Neural cell (in vitro differentiated cells): Measurements from ENCODE around the gene IGF1R.

ENCODE experiments used
- CTCF ChIP-seq: fragments of 450-650 bp; IDR thresholded peaks from 2 replicates; pipeline ENCODE4 v1.5.1; 2014; ENCODE audit warnings: antibody characterized with exemption, mild to moderate bottlenecking, moderate library complexity; ENCODE audit not compliant: poor library complexity, severe bottlenecking
- EP300 ChIP-seq: fragments of 450-650 bp; conservative IDR thresholded peaks from 2 replicates; pipeline ENCODE4 v1.6.1; 2014; ENCODE audit warnings: antibody characterized with exemption, mild to moderate bottlenecking, moderate library complexity; ENCODE audit not compliant: poor library complexity, severe bottlenecking
- EZH2 ChIP-seq: fragments of 200-600, 300-800 bp; shearing (Covaris generic), sonication (generic); IDR thresholded peaks from 2 replicates; pipeline ENCODE4 v1.6.1; 2014; ENCODE audit warnings: antibody characterized with exemption, low read length, borderline replicate concordance, mild to moderate bottlenecking; ENCODE audit not compliant: insufficient read depth, poor library complexity, severe bottlenecking
- MXI1 ChIP-seq: fragments of 450-650 bp; conservative IDR thresholded peaks from 2 replicates; pipeline ENCODE4 v1.6.1; 2014; ENCODE audit warnings: antibody characterized with exemption, mild to moderate bottlenecking; ENCODE audit not compliant: poor library complexity, severe bottlenecking
- RAD21 ChIP-seq: fragments of 450-650 bp; conservative IDR thresholded peaks from 2 replicates; pipeline ENCODE4 v1.6.1; 2014; ENCODE audit warnings: antibody characterized with exemption, mild to moderate bottlenecking, moderate library complexity
- REST ChIP-seq: IDR thresholded peaks from 2 replicates; pipeline ENCODE4 v1.6.1; 2012; ENCODE audit warnings: borderline replicate concordance
- TAF1 ChIP-seq: IDR thresholded peaks from 2 replicates; pipeline ENCODE4 v1.6.1; 2012; ENCODE audit warnings: low read depth

GRCh38 chr15:98997312-98997711 lies 349.0 kb downstream of the IGF1R start:
- TF ChIP-seq EP300 (no peak), CTCF (no peak), RAD21 (no peak), EZH2 (no peak), TAF1 (no peak), MXI1 (no peak), REST (no peak)
